Cardiac muscle cell (in vitro differentiated cells and primary cell): Measurements from ENCODE around the gene HACD2. TPM values are rescaled to one million over a fixed set of nuclear protein-coding genes. Genes with fewer than 3 reads are reported as not detected.

Experiments
- DNase-seq, 2 donors: peaks; one replicate each; pipeline versions ENCODE4 v3.0.0 to v3.0.0-alpha.2; 2010 to 2017; ENCODE audit warnings: low read depth in 1 of 2, low spot score in 1 of 2
- H3K27ac ChIP-seq: fragments of 200-600 bp; sonication (generic); 2 replicates; pipeline ENCODE4 v1.5.1; 2016
- H3K27me3 ChIP-seq: fragments of 200-600 bp; sonication (generic); 2 replicates; pipeline ENCODE4 v1.6.0; 2016; ENCODE audit warnings: control low read depth
- H3K36me3 ChIP-seq: fragments of 200-600 bp; sonication (generic); 2 replicates; pipeline ENCODE4 v1.5.1; 2016; ENCODE audit warnings: control low read depth
- H3K4me1 ChIP-seq: fragments of 200-600 bp; sonication (generic); 2 replicates; pipeline ENCODE4 v1.8.1; 2017; ENCODE audit warnings: low read depth, mild to moderate bottlenecking, mixed run types
- H3K4me3 ChIP-seq: fragments of 200-600 bp; sonication (generic); 2 replicates; pipeline ENCODE4 v1.5.1; 2016; ENCODE audit warnings: mild to moderate bottlenecking
- H3K9me3 ChIP-seq: fragments of 200-600 bp; sonication (generic); 2 replicates; pipeline ENCODE4 v1.5.1; 2017; ENCODE audit warnings: low read depth, mild to moderate bottlenecking, control low read depth
- polyA plus RNA-seq: library from polyadenylated mRNA; unstranded; fragments of >200 nt; fragmentation: Nextera tagmentation; extraction: Ambion mirVana; gene quantifications from 2 replicates; pipeline ENCODE4 v1.2.1, GENCODE V29; 2016
- total RNA-seq: library from RNA; depleted of rRNA; stranded (reverse); fragments of >200 nt; gene quantifications from 2 replicates; pipeline ENCODE4 v1.2.3, GENCODE V29; 2016
- TF ChIP-seq, protein P1 (sequence below): IDR thresholded peaks from 2 replicates; pipeline ENCODE4 v1.5.1; 2012; ENCODE audit warnings: low read depth, mild to moderate bottlenecking, low read length

HACD2 gene, protein sequence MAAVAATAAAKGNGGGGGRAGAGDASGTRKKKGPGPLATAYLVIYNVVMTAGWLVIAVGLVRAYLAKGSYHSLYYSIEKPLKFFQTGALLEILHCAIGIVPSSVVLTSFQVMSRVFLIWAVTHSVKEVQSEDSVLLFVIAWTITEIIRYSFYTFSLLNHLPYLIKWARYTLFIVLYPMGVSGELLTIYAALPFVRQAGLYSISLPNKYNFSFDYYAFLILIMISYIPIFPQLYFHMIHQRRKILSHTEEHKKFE
- total RNA-seq, result 8.8 and 9.1 TPM in 2 replicates
- polyA plus RNA-seq, result 9.9 and 13.6 TPM in 2 replicates

DNA sequence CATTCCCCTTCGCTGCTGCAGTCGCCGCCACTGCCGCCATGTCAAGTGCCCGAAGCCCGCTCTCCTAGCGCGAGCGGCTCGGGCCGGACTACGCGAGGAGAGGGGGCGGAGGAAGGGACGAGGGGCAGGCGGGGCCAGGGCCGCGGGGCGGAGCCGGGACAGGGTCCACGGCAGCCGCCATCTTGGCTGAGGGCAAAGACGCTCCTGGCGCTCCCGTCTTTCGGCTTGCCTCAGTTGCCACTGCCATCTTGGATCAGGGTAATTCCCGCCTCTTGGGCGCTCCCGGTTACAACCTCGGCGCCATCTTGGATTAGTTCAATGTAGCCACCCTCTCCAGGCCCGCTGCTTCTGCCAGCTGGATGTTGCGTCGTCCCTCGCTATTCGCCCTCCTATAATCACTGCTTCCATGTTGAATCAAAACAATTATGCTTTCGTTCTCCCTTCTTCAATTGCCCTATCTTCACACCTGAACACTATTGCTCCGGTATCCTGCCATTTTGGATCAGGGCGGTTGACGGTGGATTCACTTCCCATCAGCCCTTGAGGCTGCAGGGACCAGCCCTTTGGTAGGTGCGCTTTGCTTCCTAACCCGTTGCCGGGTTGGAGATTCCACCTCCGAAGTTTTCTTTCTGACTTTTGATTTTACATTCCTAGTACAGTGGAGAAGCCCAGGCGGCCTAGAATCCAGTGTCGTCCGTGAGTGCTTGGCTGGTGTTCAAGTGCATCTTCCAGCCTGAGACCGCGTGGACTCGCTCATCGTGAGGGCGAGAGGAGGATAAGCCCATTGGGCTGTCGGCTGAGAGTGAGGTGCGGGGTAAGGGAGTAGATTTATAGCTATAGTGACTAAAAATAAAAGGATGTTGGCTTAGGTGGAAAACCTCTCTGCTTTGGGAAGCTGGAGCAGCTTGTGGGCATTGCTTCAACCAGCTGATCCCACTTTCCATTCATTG is at the start of gene HACD2:
Gene HACD2 (minus strand): TSS at position 66 of the 950 bp plus-strand sequence. CDS start 26 bp downstream, at position 40.
- Histone ChIP-seq H3K27me3 (no peaks in the 10 kb centered on the region), H3K27ac (peak within 1 kb of the TSS; percentile 97), H3K36me3 (no peaks in the 10 kb centered on the region), H3K9me3 (no peaks in the 10 kb centered on the region), H3K4me3 (peak within 1 kb of the TSS; percentile 89), H3K4me1 (peaks cover 10% of the 10 kb centered on the region)
- TF ChIP-seq, protein P1, sequence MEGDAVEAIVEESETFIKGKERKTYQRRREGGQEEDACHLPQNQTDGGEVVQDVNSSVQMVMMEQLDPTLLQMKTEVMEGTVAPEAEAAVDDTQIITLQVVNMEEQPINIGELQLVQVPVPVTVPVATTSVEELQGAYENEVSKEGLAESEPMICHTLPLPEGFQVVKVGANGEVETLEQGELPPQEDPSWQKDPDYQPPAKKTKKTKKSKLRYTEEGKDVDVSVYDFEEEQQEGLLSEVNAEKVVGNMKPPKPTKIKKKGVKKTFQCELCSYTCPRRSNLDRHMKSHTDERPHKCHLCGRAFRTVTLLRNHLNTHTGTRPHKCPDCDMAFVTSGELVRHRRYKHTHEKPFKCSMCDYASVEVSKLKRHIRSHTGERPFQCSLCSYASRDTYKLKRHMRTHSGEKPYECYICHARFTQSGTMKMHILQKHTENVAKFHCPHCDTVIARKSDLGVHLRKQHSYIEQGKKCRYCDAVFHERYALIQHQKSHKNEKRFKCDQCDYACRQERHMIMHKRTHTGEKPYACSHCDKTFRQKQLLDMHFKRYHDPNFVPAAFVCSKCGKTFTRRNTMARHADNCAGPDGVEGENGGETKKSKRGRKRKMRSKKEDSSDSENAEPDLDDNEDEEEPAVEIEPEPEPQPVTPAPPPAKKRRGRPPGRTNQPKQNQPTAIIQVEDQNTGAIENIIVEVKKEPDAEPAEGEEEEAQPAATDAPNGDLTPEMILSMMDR, result no peak
- peak; percentile 98 to 99 for DNase-seq

- TF ChIP-seq, protein P1, result no peak
- Histone ChIP-seq H3K9me3 (no peaks in the 10 kb centered on the region), H3K27me3 (no peaks in the 10 kb centered on the region), H3K4me3 (no peak overlapping the region), H3K36me3 (no peaks in the 10 kb centered on the region), H3K4me1 (peaks cover 20% of the 10 kb centered on the region), H3K27ac (peak overlapping the region; percentile 17)
- peak in 1 of 2 donors; percentile 45 for DNase-seq
Measured at GRCh38 chr3:123634149-123635051, 49.5 kb upstream of the HACD2 start.

DNA sequence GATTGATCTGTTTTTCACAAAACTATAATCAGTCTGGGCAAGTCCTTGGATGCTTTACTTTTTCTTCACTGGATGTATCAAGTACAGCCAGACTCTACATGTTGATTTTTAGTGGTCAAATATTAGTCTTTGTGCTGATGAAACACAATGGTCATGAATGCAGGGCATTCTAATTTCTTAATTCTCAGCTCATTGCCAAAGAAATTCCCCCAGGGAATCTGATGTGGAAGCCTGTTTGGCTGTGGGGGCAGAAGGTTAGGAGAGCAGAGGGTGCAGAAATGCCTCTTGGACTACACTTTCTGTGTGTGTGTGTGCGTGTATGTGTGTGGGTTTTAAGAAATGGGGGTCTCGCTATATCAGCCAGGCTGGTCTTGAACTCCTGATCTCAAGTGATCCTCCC is 48.7 kb upstream of the HACD2 start:
- no peaks in the 10 kb centered on the region for H3K27me3 ChIP-seq
- peaks cover 20% of the 10 kb centered on the region for H3K4me1 ChIP-seq
- H3K9me3 ChIP-seq, result no peaks in the 10 kb centered on the region
- TF ChIP-seq, protein P1, result no peak
- no peak overlapping the region for H3K4me3 ChIP-seq
- H3K27ac ChIP-seq, result no peak overlapping the region
- DNase-seq, result peak in 1 of 2 donors; percentile 80
- H3K36me3 ChIP-seq, result no peaks in the 10 kb centered on the region

- Histone ChIP-seq H3K27ac (peak overlapping the region; percentile 75), H3K36me3 (no peaks in the 10 kb centered on the region), H3K9me3 (no peaks in the 10 kb centered on the region), H3K4me1 (peaks cover 19% of the 10 kb centered on the region), H3K27me3 (no peaks in the 10 kb centered on the region), H3K4me3 (no peak overlapping the region)
- TF ChIP-seq, protein P1, result no peak
- DNase-seq, result peak; percentile 44 to 86
Measured at GRCh38 chr3:123632161-123632655, 47.4 kb upstream of the HACD2 start.

GRCh38 chr3:123629747-123630047 is 44.8 kb upstream of the HACD2 start:
- Histone ChIP-seq H3K9me3 (no peaks in the 10 kb centered on the region), H3K27ac (no peak overlapping the region), H3K27me3 (no peaks in the 10 kb centered on the region), H3K36me3 (no peaks in the 10 kb centered on the region), H3K4me1 (peaks cover 4% of the 10 kb centered on the region), H3K4me3 (no peak overlapping the region)
- TF ChIP-seq, protein P1, result no peak
- no peak for DNase-seq
